Uterus (tissue), 4 donors: Measurements from ENCODE around the gene GABARAP. TPM values are rescaled to one million over a fixed set of nuclear protein-coding genes. Genes with fewer than 3 reads are reported as not detected.
A peak's percentile ranks its signal among the peaks of the same experiment; 100 is the strongest.

Experiments used
- DNase-seq, 2 donors: peaks; one replicate each; pipeline ENCODE4 v3.0.0-alpha.2; 2019 to 2020
- H3K27ac ChIP-seq, 2 donors: fragments of 200-600 bp; sonication (generic); 1 replicate in 1 of 2; 2 replicates in 1 of 2; pipeline ENCODE4 v1.5.1; 2016 to 2018
- H3K27me3 ChIP-seq, 2 donors: fragments of 200-600 bp; sonication (generic); one replicate each; pipeline ENCODE4 v1.5.1; 2018 to 2019; ENCODE audit warnings: control low read depth in 1 of 2
- H3K36me3 ChIP-seq, 2 donors: fragments of 200-600 bp; sonication (generic); one replicate each; pipeline ENCODE4 v1.5.1; 2019; ENCODE audit warnings: control low read depth in 1 of 2
- H3K4me1 ChIP-seq, 2 donors: fragments of 200-600 bp; sonication (generic); one replicate each; pipeline ENCODE4 v1.5.1; 2018 to 2019; ENCODE audit warnings: control low read depth in 1 of 2
- H3K4me3 ChIP-seq, 2 donors: fragments of 200-600 bp; sonication (generic); 1 replicate in 1 of 2; 2 replicates in 1 of 2; pipeline ENCODE4 v1.5.1; 2018 to 2019; ENCODE audit warnings: mild to moderate bottlenecking in 1 of 2
- H3K9me3 ChIP-seq, 2 donors: fragments of 200-600 bp; sonication (generic); one replicate each; pipeline ENCODE4 v1.5.1; 2019; ENCODE audit warnings: control low read depth in 1 of 2
- POLR2A ChIP-seq, 2 donors: fragments of 450-650 bp; IDR thresholded peaks; one replicate each; pipeline ENCODE4 v1.6.1; 2016; ENCODE audit warnings: antibody characterized with exemption in 2 of 2, mild to moderate bottlenecking in 1 of 2, moderate library complexity in 1 of 2
- intact Hi-C: fragments of 100-400 bp; cut with DNase I; formaldehyde crosslinking; loops from one replicate; pipeline ENCODE4 v1.15.1; 2023; ENCODE audit warnings: low total_unique reads
- total RNA-seq, 4 donors: library from RNA; depleted of rRNA in 3 of 4; stranded (reverse); fragments of >200 nt in 3 of 4; gene quantifications; one replicate each; pipeline versions ENCODE4 v1.1.0 to v1.2.4, GENCODE V29; 2014 to 2023
- TF ChIP-seq, protein P1 (sequence below), 4 experiments: fragments of 200-600 bp in 2 of 4; fragments of 450-650 bp in 2 of 4; sonication (generic) in 2 of 4; IDR thresholded peaks; one replicate each; pipeline ENCODE4 v1.5.1; 2016 to 2019; ENCODE audit warnings: antibody characterized with exemption in 4 of 4, mild to moderate bottlenecking in 2 of 4, moderate library complexity in 1 of 4
- donor health status: DM: yes; HTN: yes; CAD: no.

The GABARAP gene
- total RNA-seq, 4 donors from 2014 or later: 220 to 467 (median 366) TPM

DNA sequence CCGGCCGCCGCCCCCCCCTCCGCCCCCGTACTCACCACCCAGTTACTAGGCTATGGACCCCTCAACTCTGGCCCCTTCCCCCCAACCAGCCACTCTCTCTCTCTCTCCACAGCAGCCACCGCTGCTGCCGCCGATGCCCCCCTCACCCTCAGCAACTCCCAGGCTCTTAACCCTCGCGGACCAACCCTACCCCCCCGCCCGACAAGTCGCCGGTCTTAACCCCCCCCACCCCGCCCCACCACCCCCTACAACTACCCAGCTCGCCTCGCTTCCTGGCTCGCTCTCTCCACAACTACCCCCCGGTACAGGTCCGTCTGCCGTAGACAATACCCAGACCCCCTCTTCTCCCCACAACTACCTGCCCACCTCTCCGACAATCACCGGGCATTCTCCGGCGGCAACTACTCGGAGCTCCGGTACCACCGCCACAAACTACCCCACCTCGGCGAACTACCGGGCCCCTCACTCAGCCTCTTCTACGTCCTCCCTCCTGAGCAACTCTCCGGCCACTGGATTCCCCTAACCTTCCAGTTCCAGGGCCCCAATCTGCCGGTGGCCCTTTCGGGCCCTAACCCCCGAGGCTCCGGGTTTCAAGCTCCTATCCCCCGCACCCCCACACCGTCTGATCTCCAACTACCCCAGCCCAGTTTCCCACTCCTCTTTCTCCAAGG is 3.7 kb downstream of the GABARAP start:
- intact Hi-C loops: no loop called here
- H3K27ac ChIP-seq: peak overlapping the region; percentile 94 to 96
- no peak for TF ChIP-seq POLR2A (IDR thresholded peaks at IDR 0.05)
- TF ChIP-seq, protein P1, sequence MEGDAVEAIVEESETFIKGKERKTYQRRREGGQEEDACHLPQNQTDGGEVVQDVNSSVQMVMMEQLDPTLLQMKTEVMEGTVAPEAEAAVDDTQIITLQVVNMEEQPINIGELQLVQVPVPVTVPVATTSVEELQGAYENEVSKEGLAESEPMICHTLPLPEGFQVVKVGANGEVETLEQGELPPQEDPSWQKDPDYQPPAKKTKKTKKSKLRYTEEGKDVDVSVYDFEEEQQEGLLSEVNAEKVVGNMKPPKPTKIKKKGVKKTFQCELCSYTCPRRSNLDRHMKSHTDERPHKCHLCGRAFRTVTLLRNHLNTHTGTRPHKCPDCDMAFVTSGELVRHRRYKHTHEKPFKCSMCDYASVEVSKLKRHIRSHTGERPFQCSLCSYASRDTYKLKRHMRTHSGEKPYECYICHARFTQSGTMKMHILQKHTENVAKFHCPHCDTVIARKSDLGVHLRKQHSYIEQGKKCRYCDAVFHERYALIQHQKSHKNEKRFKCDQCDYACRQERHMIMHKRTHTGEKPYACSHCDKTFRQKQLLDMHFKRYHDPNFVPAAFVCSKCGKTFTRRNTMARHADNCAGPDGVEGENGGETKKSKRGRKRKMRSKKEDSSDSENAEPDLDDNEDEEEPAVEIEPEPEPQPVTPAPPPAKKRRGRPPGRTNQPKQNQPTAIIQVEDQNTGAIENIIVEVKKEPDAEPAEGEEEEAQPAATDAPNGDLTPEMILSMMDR (IDR thresholded peaks at IDR 0.05): no peak
- H3K4me3 ChIP-seq: peak overlapping the region; percentile 86 to 100
- no peaks in the 10 kb centered on the region for H3K27me3 ChIP-seq
- no peaks in the 10 kb centered on the region for H3K9me3 ChIP-seq
- H3K36me3 ChIP-seq: no peaks in the 10 kb centered on the region
- no peak for DNase-seq
- peaks cover 9 to 14% of the 10 kb centered on the region in 2 donors for H3K4me1 ChIP-seq

DNA sequence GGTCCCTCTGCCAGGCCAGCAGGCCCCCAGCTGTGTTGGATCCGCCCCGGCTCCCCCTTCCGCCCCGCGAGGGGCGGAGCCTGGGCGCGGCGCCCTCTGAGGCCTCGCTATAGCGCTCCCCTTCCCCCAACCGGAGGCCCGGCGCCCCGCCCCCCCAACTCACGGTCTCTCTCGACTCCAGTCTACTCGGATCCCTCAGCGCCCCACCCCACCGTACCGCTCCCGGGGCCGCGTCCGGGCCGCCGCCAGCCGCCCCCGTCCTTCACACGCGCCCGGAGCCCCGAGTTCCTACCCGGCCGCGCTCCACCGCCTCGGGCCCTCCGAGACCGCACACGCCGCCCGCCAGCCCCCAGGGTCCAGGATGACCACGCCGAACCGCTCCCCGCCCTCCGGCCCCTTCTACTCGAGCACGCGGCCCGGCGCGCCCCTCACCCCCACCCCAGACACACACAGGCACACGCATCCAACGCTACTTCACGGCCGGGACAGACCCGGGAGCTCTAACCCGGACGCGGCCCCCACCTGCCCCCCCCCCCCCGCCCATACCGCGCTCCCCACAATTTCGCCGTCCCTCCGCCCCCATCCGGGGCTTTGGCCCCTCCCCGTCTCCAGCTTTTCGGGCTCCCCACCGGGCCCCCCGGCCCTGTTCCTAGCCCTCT is 4.4 kb downstream of the GABARAP start:
- H3K4me3 ChIP-seq: peak overlapping the region; percentile 86 to 100
- no peaks in the 10 kb centered on the region for H3K9me3 ChIP-seq
- H3K27me3 ChIP-seq: no peaks in the 10 kb centered on the region
- DNase-seq: peak; percentile 79 to 85
- peaks cover 9 to 14% of the 10 kb centered on the region in 2 donors for H3K4me1 ChIP-seq
- peak overlapping the region; percentile 94 to 96 for H3K27ac ChIP-seq
- no peaks in the 10 kb centered on the region for H3K36me3 ChIP-seq
- intact Hi-C loops: no loop called here
- TF ChIP-seq POLR2A (IDR thresholded peaks at IDR 0.05): no peak
- TF ChIP-seq, protein P1 (IDR thresholded peaks at IDR 0.05): no peak

DNA sequence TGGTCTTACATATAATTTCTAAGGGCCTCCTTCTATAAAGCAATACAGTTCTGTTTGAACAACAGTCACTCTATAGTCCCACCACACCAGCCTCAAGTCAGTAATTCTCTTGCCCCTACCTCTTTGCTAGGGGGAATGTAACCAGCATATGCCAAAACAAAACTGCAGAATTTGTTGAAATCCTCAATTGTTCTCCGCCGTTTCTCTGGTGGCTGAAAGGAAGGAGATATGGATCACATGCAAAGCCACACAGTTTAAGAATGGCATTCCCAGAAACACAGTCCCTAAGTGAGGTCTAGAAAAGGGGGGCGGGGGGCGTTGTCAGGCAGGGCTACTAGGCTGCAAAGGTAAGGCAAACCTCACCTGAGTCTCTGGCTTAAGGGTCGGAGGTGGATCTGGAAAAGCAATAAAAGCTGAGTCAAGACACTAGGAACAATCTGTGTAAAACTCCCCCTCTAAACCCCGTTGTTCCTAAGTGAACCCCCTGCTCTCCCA is 4.9 kb downstream of the GABARAP start:
- intact Hi-C loops: no loop called here

DNA sequence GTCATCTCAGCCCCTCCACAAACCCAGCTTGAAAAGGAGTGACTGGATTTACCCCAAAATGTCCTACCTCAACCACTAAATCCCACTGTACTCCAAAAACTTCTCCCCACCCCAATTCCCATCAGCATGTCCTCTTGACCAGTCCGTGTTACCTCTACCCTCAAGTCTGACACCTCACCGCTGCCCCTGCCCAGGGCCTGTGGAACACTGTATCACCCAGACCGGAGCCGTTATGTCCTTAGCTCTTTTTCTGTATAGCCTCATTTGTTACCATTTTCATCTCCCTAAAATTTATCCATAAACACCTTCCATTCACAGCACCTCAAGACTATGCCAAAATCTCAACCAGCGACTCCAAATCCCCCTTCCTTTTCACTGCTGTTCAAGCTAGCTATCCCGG is 5.4 kb downstream of the GABARAP start:
- H3K27me3 ChIP-seq: no peaks in the 10 kb centered on the region
- intact Hi-C loops: no loop called here
- TF ChIP-seq, protein P1 (IDR thresholded peaks at IDR 0.05): no peak
- TF ChIP-seq POLR2A (IDR thresholded peaks at IDR 0.05): no peak
- no peaks in the 10 kb centered on the region for H3K36me3 ChIP-seq
- peaks cover 13 to 17% of the 10 kb centered on the region in 2 donors for H3K4me1 ChIP-seq
- H3K4me3 ChIP-seq: no peak overlapping the region
- H3K27ac ChIP-seq: peak overlapping the region; percentile 94 to 96
- H3K9me3 ChIP-seq: no peaks in the 10 kb centered on the region
- DNase-seq: no peak

More for the DNA sequence above, 4.9 kb downstream of the GABARAP start:
- no peaks in the 10 kb centered on the region for H3K27me3 ChIP-seq
- peak overlapping the region; percentile 86 to 100 for H3K4me3 ChIP-seq
- peak overlapping the region; percentile 94 to 96 for H3K27ac ChIP-seq
- no peak for DNase-seq
- H3K9me3 ChIP-seq: no peaks in the 10 kb centered on the region
- TF ChIP-seq POLR2A (IDR thresholded peaks at IDR 0.05): no peak
- TF ChIP-seq, protein P1 (IDR thresholded peaks at IDR 0.05): no peak
- peaks cover 12 to 14% of the 10 kb centered on the region in 2 donors for H3K4me1 ChIP-seq
- H3K36me3 ChIP-seq: no peaks in the 10 kb centered on the region
